Hepatocyte (in vitro differentiated cells): Measurements from ENCODE around the gene TMEM201. TPM values are rescaled to one million over a fixed set of nuclear protein-coding genes. Genes with fewer than 3 reads are reported as not detected.

Experiments used
- DNase-seq: peaks from one replicate; pipeline ENCODE4 v3.0.0-alpha.2; 2016; ENCODE audit warnings: low spot score
- H2AFZ ChIP-seq: fragments of 200-600 bp; sonication (generic); 2 replicates; pipeline ENCODE4 v1.6.0; 2016; ENCODE audit warnings: antibody characterized with exemption, mild to moderate bottlenecking
- H3K27ac ChIP-seq: fragments of 200-600 bp; sonication (generic); 2 replicates; pipeline ENCODE4 v1.5.1; 2016; ENCODE audit warnings: mild to moderate bottlenecking
- H3K27me3 ChIP-seq: fragments of 200-600 bp; sonication (generic); 2 replicates; pipeline ENCODE4 v1.6.1; 2016
- H3K36me3 ChIP-seq: fragments of 200-600 bp; sonication (generic); replicated peaks from 2 replicates; pipeline ENCODE4 v1.5.1; 2016; ENCODE audit warnings: low read depth; ENCODE audit not compliant: insufficient read depth
- H3K4me1 ChIP-seq: fragments of 200-600 bp; sonication (generic); 2 replicates; pipeline ENCODE4 v1.5.1; 2016; ENCODE audit warnings: mild to moderate bottlenecking, moderate library complexity; ENCODE audit not compliant: insufficient read depth
- H3K4me2 ChIP-seq: fragments of 200-600 bp; sonication (generic); 2 replicates; pipeline ENCODE4 v1.6.0; 2016
- H3K4me3 ChIP-seq: fragments of 200-600 bp; sonication (generic); 2 replicates; pipeline ENCODE4 v1.5.1; 2016; ENCODE audit warnings: mild to moderate bottlenecking
- H3K79me2 ChIP-seq: fragments of 200-600 bp; sonication (generic); 2 replicates; pipeline ENCODE4 v1.6.0; 2017; ENCODE audit warnings: mild to moderate bottlenecking
- H3K9me2 ChIP-seq: fragments of 200-600 bp; sonication (generic); replicated peaks from 2 replicates; pipeline ENCODE4 v1.6.0; 2017; ENCODE audit warnings: mild to moderate bottlenecking; ENCODE audit not compliant: insufficient read depth
- H3K9me3 ChIP-seq: fragments of 200-600 bp; sonication (generic); 2 replicates; pipeline ENCODE4 v1.5.1; 2016; ENCODE audit warnings: low read depth, mild to moderate bottlenecking
- H4K20me1 ChIP-seq: fragments of 200-600 bp; sonication (generic); 2 replicates; pipeline ENCODE4 v1.6.0; 2016; ENCODE audit warnings: mild to moderate bottlenecking; ENCODE audit not compliant: insufficient read depth, poor library complexity, severe bottlenecking
- EZH2 ChIP-seq: fragments of 200-600 bp; sonication (generic); IDR thresholded peaks from 2 replicates; pipeline ENCODE4 v1.6.1; 2016; ENCODE audit warnings: antibody characterized with exemption, mild to moderate bottlenecking, borderline replicate concordance
- EZH2phosphoT487 ChIP-seq: fragments of 200-600 bp; sonication (generic); IDR thresholded peaks from one replicate; pipeline ENCODE4 v1.6.1; 2018; ENCODE audit warnings: antibody characterized with exemption, mild to moderate bottlenecking, low read depth, moderate library complexity; ENCODE audit not compliant: unreplicated experiment, severe bottlenecking
- WGBS: methylation state at CpG from one replicate; pipeline ENCODE4 v1.1.6; 2016; ENCODE audit warnings: low lambda C conversion rate; ENCODE audit errors: missing lambda C conversion rate; 5-methylcytosine and 5-hydroxymethylcytosine counted together
- polyA plus RNA-seq: library from polyadenylated mRNA; unstranded; fragments of >200 nt; fragmentation: Nextera tagmentation; extraction: Ambion mirVana; gene quantifications from 2 replicates; pipeline ENCODE4 v1.2.1, GENCODE V29; 2016
- total RNA-seq: library from RNA; depleted of rRNA; stranded (reverse); fragments of >200 nt; gene quantifications from 2 replicates; pipeline ENCODE4 v1.2.3, GENCODE V29; 2014
- TF ChIP-seq, protein P1 (sequence below): fragments of 200-600 bp; sonication (generic); IDR thresholded peaks from 2 replicates; pipeline ENCODE4 v1.5.1; 2016; ENCODE audit warnings: antibody characterized with exemption, mild to moderate bottlenecking; ENCODE audit not compliant: poor library complexity

Gene TMEM201
- total and polyA plus RNA-seq, 2 experiments from 2014 or later, result 3.7 to 11.2 TPM

DNA sequence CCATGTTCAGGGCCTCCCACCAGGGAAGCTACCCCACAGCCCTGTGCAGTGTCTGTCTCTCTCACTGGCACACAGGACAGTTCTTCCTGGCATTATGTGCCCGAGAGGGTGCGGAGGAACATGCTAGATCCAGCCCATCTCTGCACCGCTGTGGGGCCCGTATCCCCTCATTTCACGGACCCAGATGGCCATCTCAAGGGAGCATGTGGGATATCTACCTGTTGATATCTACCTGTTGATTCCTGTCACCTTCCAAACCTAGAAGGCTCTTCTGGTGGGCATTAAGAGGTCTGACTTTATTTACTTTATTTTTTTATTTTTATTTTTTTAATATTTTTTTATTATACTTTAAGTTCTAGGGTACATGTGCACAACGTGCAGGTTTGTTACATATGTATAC is 74.5 kb downstream of the TMEM201 start:
- Histone ChIP-seq H3K27ac (no peak overlapping the region), H4K20me1 (no peaks in the 10 kb centered on the region)
- WGBS, result 96% methylated on average over 6 of the region's 6 CpGs

More for the DNA sequence above, 74.5 kb downstream of the TMEM201 start:
- H2AFZ ChIP-seq, result no peak overlapping the region
- H3K9me2 ChIP-seq, result no peaks in the 10 kb centered on the region
- DNase-seq, result no peak
- no peak overlapping the region for H3K4me3 ChIP-seq
- H3K9me3 ChIP-seq, result no peaks in the 10 kb centered on the region
- no peaks in the 10 kb centered on the region for H3K4me1 ChIP-seq
- no peaks in the 10 kb centered on the region for H3K36me3 ChIP-seq
- TF ChIP-seq EZH2, result no peak
- TF ChIP-seq, protein P1, sequence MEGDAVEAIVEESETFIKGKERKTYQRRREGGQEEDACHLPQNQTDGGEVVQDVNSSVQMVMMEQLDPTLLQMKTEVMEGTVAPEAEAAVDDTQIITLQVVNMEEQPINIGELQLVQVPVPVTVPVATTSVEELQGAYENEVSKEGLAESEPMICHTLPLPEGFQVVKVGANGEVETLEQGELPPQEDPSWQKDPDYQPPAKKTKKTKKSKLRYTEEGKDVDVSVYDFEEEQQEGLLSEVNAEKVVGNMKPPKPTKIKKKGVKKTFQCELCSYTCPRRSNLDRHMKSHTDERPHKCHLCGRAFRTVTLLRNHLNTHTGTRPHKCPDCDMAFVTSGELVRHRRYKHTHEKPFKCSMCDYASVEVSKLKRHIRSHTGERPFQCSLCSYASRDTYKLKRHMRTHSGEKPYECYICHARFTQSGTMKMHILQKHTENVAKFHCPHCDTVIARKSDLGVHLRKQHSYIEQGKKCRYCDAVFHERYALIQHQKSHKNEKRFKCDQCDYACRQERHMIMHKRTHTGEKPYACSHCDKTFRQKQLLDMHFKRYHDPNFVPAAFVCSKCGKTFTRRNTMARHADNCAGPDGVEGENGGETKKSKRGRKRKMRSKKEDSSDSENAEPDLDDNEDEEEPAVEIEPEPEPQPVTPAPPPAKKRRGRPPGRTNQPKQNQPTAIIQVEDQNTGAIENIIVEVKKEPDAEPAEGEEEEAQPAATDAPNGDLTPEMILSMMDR, result no peak
- TF ChIP-seq EZH2phosphoT487, result no peak
- no peaks in the 10 kb centered on the region for H3K27me3 ChIP-seq
- H3K79me2 ChIP-seq, result no peaks in the 10 kb centered on the region
- H3K4me2 ChIP-seq, result no peak overlapping the region

Other genes starting within 250 kb of the TMEM201 start
- 21.7 and 22.1 TPM in 2 replicates for gene SLC25A33, start 49.4 kb upstream of the TMEM201 start, total RNA-seq
- 10.8 and 14.4 TPM in 2 replicates for gene SLC25A33, start 49.4 kb upstream of the TMEM201 start, polyA plus RNA-seq
- gene PIK3CD, start 62.8 kb downstream of the TMEM201 start, total RNA-seq, result 1.0 and 1.3 TPM in 2 replicates
- 1.2 and 3.2 TPM in 2 replicates for gene PIK3CD, start 62.8 kb downstream of the TMEM201 start, polyA plus RNA-seq
- gene CLSTN1, start 235.1 kb downstream of the TMEM201 start, total RNA-seq, result 40.5 and 47.7 TPM in 2 replicates
- gene CLSTN1, start 235.1 kb downstream of the TMEM201 start, polyA plus RNA-seq, result 64.9 and 74.2 TPM in 2 replicates